GM23338 (cell line): ENCODE results near the gene SMG9. TPM values are rescaled to one million over a fixed set of nuclear protein-coding genes. Genes with fewer than 3 reads are reported as not detected.

Experiments used
- ATAC-seq: fragments of 200-7000 bp; cut with Tn5 transposase; 3 replicates; pipeline ENCODE4 v1.9.1; 2020
- DNase-seq: peaks from one replicate; pipeline ENCODE4 v3.0.0-alpha.2; 2015; ENCODE audit warnings: low spot score
- H2AFZ ChIP-seq: fragments of 200-600 bp; sonication (generic); 2 replicates; pipeline ENCODE4 v1.8.0; 2016; ENCODE audit warnings: antibody characterized with exemption, mild to moderate bottlenecking, moderate library complexity
- H3F3A ChIP-seq: fragments of 200-600 bp; sonication (generic); replicated peaks from 2 replicates; pipeline ENCODE4 v1.8.0; 2017; ENCODE audit warnings: antibody characterized with exemption, mixed run types, low read depth
- H3K27ac ChIP-seq: fragments of 200-600 bp; sonication (generic); 2 replicates; pipeline ENCODE4 v1.6.1; 2016; ENCODE audit warnings: low read depth
- H3K27me3 ChIP-seq: fragments of 200-600 bp; sonication (generic); 2 replicates; pipeline ENCODE4 v1.8.0; 2016; ENCODE audit warnings: mild to moderate bottlenecking, mixed run types, moderate library complexity; ENCODE audit not compliant: insufficient read depth
- H3K36me3 ChIP-seq: fragments of 200-600 bp; sonication (generic); 2 replicates; pipeline ENCODE4 v1.8.0; 2016; ENCODE audit warnings: mild to moderate bottlenecking; ENCODE audit not compliant: insufficient read depth
- H3K4me1 ChIP-seq: fragments of 200-600 bp; sonication (generic); 2 replicates; pipeline ENCODE4 v1.8.0; 2016; ENCODE audit warnings: mild to moderate bottlenecking, moderate library complexity; ENCODE audit not compliant: insufficient read depth
- H3K4me2 ChIP-seq: fragments of 200-600 bp; sonication (generic); 2 replicates; pipeline ENCODE4 v1.7.1; 2017; ENCODE audit warnings: mixed run types
- H3K4me3 ChIP-seq: fragments of 200-600 bp; sonication (generic); 2 replicates; pipeline ENCODE4 v1.6.1; 2016; ENCODE audit warnings: mixed run types
- H3K79me2 ChIP-seq: fragments of 200-600 bp; sonication (generic); replicated peaks from 2 replicates; pipeline ENCODE4 v1.8.0; 2017; ENCODE audit warnings: mild to moderate bottlenecking; ENCODE audit not compliant: insufficient read depth
- H3K9me2 ChIP-seq: fragments of 200-600 bp; sonication (generic); 2 replicates; pipeline ENCODE4 v1.8.0; 2017; ENCODE audit not compliant: insufficient read depth
- H4K20me1 ChIP-seq: fragments of 200-600 bp; sonication (generic); replicated peaks from 2 replicates; pipeline ENCODE4 v1.8.0; 2017; ENCODE audit warnings: mild to moderate bottlenecking; ENCODE audit not compliant: insufficient read depth
- H3K27ac Mint-ChIP-seq: 2 replicates; pipeline ENCODE4 v1.8.0; 2020; ENCODE audit warnings: inconsistent platforms, mild to moderate bottlenecking, moderate library complexity, mixed read lengths
- H3K27me3 Mint-ChIP-seq: 3 replicates; pipeline ENCODE4 v1.8.0; 2022; ENCODE audit warnings: low read depth, mild to moderate bottlenecking, moderate library complexity, mixed read lengths, inconsistent platforms; ENCODE audit not compliant: insufficient read depth, poor library complexity
- H3K36me3 Mint-ChIP-seq: 3 replicates; pipeline ENCODE4 v1.8.0; 2021; ENCODE audit warnings: low read depth, mild to moderate bottlenecking, inconsistent platforms, moderate library complexity, mixed read lengths
- H3K4me1 Mint-ChIP-seq: 3 replicates; pipeline ENCODE4 v1.8.0; 2020; ENCODE audit warnings: mild to moderate bottlenecking, inconsistent platforms, mixed read lengths
- H3K4me3 Mint-ChIP-seq: 3 replicates; pipeline ENCODE4 v1.8.0; 2021; ENCODE audit warnings: moderate library complexity, mild to moderate bottlenecking, inconsistent platforms, mixed read lengths
- H3K9me3 Mint-ChIP-seq: 3 replicates; pipeline ENCODE4 v1.8.0; 2020; ENCODE audit warnings: moderate library complexity, mild to moderate bottlenecking, inconsistent platforms, mixed read lengths
- CREB1 ChIP-seq: fragments of 250-450 bp; sonication (Bioruptor Pico); IDR thresholded peaks from 2 replicates; pipeline ENCODE4 v1.5.0; 2020; ENCODE audit warnings: low read depth, mild to moderate bottlenecking, moderate library complexity
- CTCF ChIP-seq, 2 experiments: fragments of 200-600 bp in 1 of 2; sonication (generic) in 1 of 2; conservative IDR thresholded peaks; 2 replicates each; pipeline versions ENCODE4 v1.5.1 to v1.6.1; 2016 to 2017; ENCODE audit warnings: antibody characterized with exemption in 2 of 2, low read depth in 2 of 2, mild to moderate bottlenecking in 2 of 2, moderate library complexity in 1 of 2
- EZH2 ChIP-seq: fragments of 200-600 bp; sonication (generic); IDR thresholded peaks from one replicate; pipeline ENCODE4 v1.8.0; 2017; ENCODE audit warnings: antibody characterized with exemption, mild to moderate bottlenecking, low read depth; ENCODE audit not compliant: unreplicated experiment
- EZH2phosphoT487 ChIP-seq: fragments of 200-600 bp; sonication (generic); IDR thresholded peaks from one replicate; pipeline ENCODE4 v1.8.1; 2018; ENCODE audit warnings: antibody characterized with exemption; ENCODE audit not compliant: unreplicated experiment
- JUNB ChIP-seq: IDR thresholded peaks from one replicate; pipeline ENCODE4 v1.6.1; 2016; ENCODE audit warnings: antibody characterized with exemption; ENCODE audit not compliant: unreplicated experiment
- POLR2AphosphoS5 ChIP-seq: IDR thresholded peaks from 2 replicates; pipeline ENCODE4 v1.6.1; 2016; ENCODE audit warnings: antibody characterized with exemption, low read depth
- REST ChIP-seq: IDR thresholded peaks from one replicate; pipeline ENCODE4 v1.6.1; 2018; ENCODE audit warnings: antibody characterized with exemption; ENCODE audit not compliant: unreplicated experiment
- STAT1 ChIP-seq: IDR thresholded peaks from one replicate; pipeline ENCODE4 v1.6.1; 2016; ENCODE audit warnings: antibody characterized with exemption; ENCODE audit not compliant: unreplicated experiment
- ZNF114 ChIP-seq: fragments of 250-450 bp; sonication (Bioruptor Pico); IDR thresholded peaks from 2 replicates; pipeline ENCODE4 v1.5.0; 2020; ENCODE audit warnings: mild to moderate bottlenecking, moderate library complexity
- ZNF331 ChIP-seq: fragments of 250-450 bp; sonication (Bioruptor Pico); IDR thresholded peaks from 2 replicates; pipeline ENCODE4 v1.5.0; 2020; ENCODE audit warnings: low read depth, mild to moderate bottlenecking, moderate library complexity
- polyA plus RNA-seq: library from polyadenylated mRNA; unstranded; fragments of >200 nt; fragmentation: Nextera tagmentation; extraction: Ambion mirVana; gene quantifications from 2 replicates; pipeline ENCODE4 v1.2.1, GENCODE V29; 2016
- total RNA-seq: library from RNA; depleted of rRNA; stranded (reverse); fragments of >200 nt; shearing (Covaris generic); gene quantifications from 2 replicates; pipeline ENCODE4 v1.2.3, GENCODE V29; 2014

The SMG9 gene
- total and polyA plus RNA-seq, 2 experiments from 2014 or later, result 13.2 to 14.0 TPM

GRCh38 chr19:43798026-43798545, 43.3 kb upstream of the SMG9 start:
- ATAC-seq (no peak), DNase-seq (no peak)
- Histone ChIP-seq H3K4me1 (no peaks in the 10 kb centered on the region), H3K4me2 (peak overlapping the region; percentile 88), H2AFZ (peak overlapping the region; percentile 97), H3F3A (no peaks in the 10 kb centered on the region), H4K20me1 (no peaks in the 10 kb centered on the region), H3K27ac (no peak overlapping the region), H3K36me3 (no peaks in the 10 kb centered on the region), H3K9me2 (no peaks in the 10 kb centered on the region), H3K4me3 (peak overlapping the region; percentile 76), H3K27me3 (peaks cover 48% of the 10 kb centered on the region), H3K79me2 (no peaks in the 10 kb centered on the region)
- no peak for TF ChIP-seq ZNF114 (CRISPR knock-in tag)
- no peak for TF ChIP-seq CTCF (conservative IDR thresholded peaks at IDR 0.05; ENCODE audit: low read depth in 2 of 2)
- TF ChIP-seq REST, result no peak
- no peak for TF ChIP-seq STAT1
- TF ChIP-seq ZNF331 (CRISPR knock-in tag), result no peak
- TF ChIP-seq EZH2phosphoT487, result no peak
- no peak for TF ChIP-seq POLR2AphosphoS5
- no peak for TF ChIP-seq JUNB
- H3K27ac Mint-ChIP-seq, result no peak overlapping the region
- H3K4me1 Mint-ChIP-seq, result no peaks in the 10 kb centered on the region; the same call in 2 of the 3 replicates
- H3K27me3 Mint-ChIP-seq, result peaks cover 40% of the 10 kb centered on the region
- H3K9me3 Mint-ChIP-seq, result no peaks in the 10 kb centered on the region; the same call in 2 of the 3 replicates
- H3K36me3 Mint-ChIP-seq, result no peaks in the 10 kb centered on the region
- peak overlapping the region; percentile 78 for H3K4me3 Mint-ChIP-seq

- Histone ChIP-seq H3K27me3 (peaks cover 48% of the 10 kb centered on the region), H3K4me1 (no peaks in the 10 kb centered on the region), H3K36me3 (no peaks in the 10 kb centered on the region), H3K9me2 (no peaks in the 10 kb centered on the region), H3K79me2 (no peaks in the 10 kb centered on the region), H2AFZ (no peak overlapping the region), H4K20me1 (no peaks in the 10 kb centered on the region), H3F3A (no peaks in the 10 kb centered on the region), H3K4me3 (no peak overlapping the region), H3K4me2 (no peak overlapping the region), H3K27ac (no peak overlapping the region)
- ATAC-seq (no peak), DNase-seq (no peak)
- Mint-ChIP-seq H3K4me1 (no peaks in the 10 kb centered on the region; the same call in 2 of the 3 replicates), H3K4me3 (peak overlapping the region; percentile 78; the same call in 2 of the 3 replicates), H3K9me3 (no peaks in the 10 kb centered on the region; the same call in 2 of the 3 replicates), H3K27ac (no peak overlapping the region), H3K36me3 (no peaks in the 10 kb centered on the region), H3K27me3 (peaks cover 39% of the 10 kb centered on the region)
- TF ChIP-seq EZH2 (no peak), REST (no peak), CREB1 (CRISPR knock-in tag) (no peak), POLR2AphosphoS5 (no peak), JUNB (no peak)
These were observed 42.8 kb upstream of the SMG9 start for GRCh38 chr19:43797556-43797955.
